ENCODE results near the gene CCDC82. TPM values are rescaled to one million over a fixed set of nuclear protein-coding genes. Genes with fewer than 3 reads are reported as not detected.
A peak's percentile ranks its signal among the peaks of the same experiment; 100 is the strongest.

CCDC82 gene
- total RNA-seq, 1 donor from 2014 or later: 28.4 TPM

- no peaks in the 10 kb centered on the region for H3K9me3 ChIP-seq
- H3K4me1 ChIP-seq: peaks cover 54% of the 10 kb centered on the region
- H3K4me3 ChIP-seq: no peak overlapping the region
- no peak for DNase-seq
- H3K36me3 ChIP-seq: no peaks in the 10 kb centered on the region
- no peak for TF ChIP-seq CTCF (IDR thresholded peaks at IDR 0.05)
- H3K27me3 ChIP-seq: no peaks in the 10 kb centered on the region
- no peak for ATAC-seq
- no peak overlapping the region for H3K27ac ChIP-seq
- intact Hi-C loops (cut with DNase I): no loop called here
Measured at GRCh38 chr11:96328395-96329010, 61.2 kb downstream of the CCDC82 start.

- intact Hi-C loops (cut with DNase I): no loop called here
Measured at GRCh38 chr11:96326959-96327358, 62.8 kb downstream of the CCDC82 start.

GRCh38 chr11:96324912-96325311, 64.8 kb downstream of the CCDC82 start:
- H3K27me3 ChIP-seq: no peaks in the 10 kb centered on the region
- no peaks in the 10 kb centered on the region for H3K36me3 ChIP-seq
- ATAC-seq (peak; percentile 74), DNase-seq (no peak)
- H3K4me1 ChIP-seq: peaks cover 42% of the 10 kb centered on the region
- no peak overlapping the region for H3K4me3 ChIP-seq
- no peaks in the 10 kb centered on the region for H3K9me3 ChIP-seq
- intact Hi-C loops (cut with DNase I): no loop called here
- TF ChIP-seq CTCF (IDR thresholded peaks at IDR 0.05): no peak
- peak overlapping the region; percentile 49 for H3K27ac ChIP-seq

More at GRCh38 chr11:96326959-96327358, 62.8 kb downstream of the CCDC82 start:
- peaks cover 46% of the 10 kb centered on the region for H3K4me1 ChIP-seq
- no peak overlapping the region for H3K27ac ChIP-seq
- no peaks in the 10 kb centered on the region for H3K27me3 ChIP-seq
- H3K4me3 ChIP-seq: no peak overlapping the region
- no peaks in the 10 kb centered on the region for H3K9me3 ChIP-seq
- ATAC-seq (no peak), DNase-seq (no peak)
- no peak for TF ChIP-seq CTCF (IDR thresholded peaks at IDR 0.05)
- H3K36me3 ChIP-seq: no peaks in the 10 kb centered on the region

- DNase-seq (no peak), ATAC-seq (no peak)
- Histone ChIP-seq H3K36me3 (no peaks in the 10 kb centered on the region), H3K4me1 (peaks cover 36% of the 10 kb centered on the region), H3K27me3 (no peaks in the 10 kb centered on the region), H3K4me3 (no peak overlapping the region), H3K27ac (no peak overlapping the region), H3K9me3 (no peaks in the 10 kb centered on the region)
- intact Hi-C loops (cut with DNase I): no loop called here
- TF ChIP-seq CTCF (IDR thresholded peaks at IDR 0.05): no peak
Measured at GRCh38 chr11:96323642-96323985, 66.1 kb downstream of the CCDC82 start.

- Histone ChIP-seq H3K4me1 (peaks cover 42% of the 10 kb centered on the region), H3K36me3 (no peaks in the 10 kb centered on the region), H3K27ac (peak overlapping the region; percentile 24), H3K27me3 (no peaks in the 10 kb centered on the region), H3K4me3 (no peak overlapping the region), H3K9me3 (no peaks in the 10 kb centered on the region)
- no peak for TF ChIP-seq CTCF (IDR thresholded peaks at IDR 0.05)
- intact Hi-C loops (cut with DNase I): no loop called here
- DNase-seq (no peak), ATAC-seq (no peak)
Measured at GRCh38 chr11:96322775-96323641, 66.7 kb downstream of the CCDC82 start.
